Colonic mucosa (tissue), 4 donors: ENCODE results near the gene RPS26. TPM values are rescaled to one million over a fixed set of nuclear protein-coding genes. Genes with fewer than 3 reads are reported as not detected.

Source experiments
- DNase-seq: peaks from one replicate; pipeline ENCODE4 v3.0.0-alpha.2; 2020
- H3K27ac ChIP-seq: fragments of 200-600 bp; one replicate; pipeline ENCODE4 v1.8.0; 2021
- H3K27me3 ChIP-seq: fragments of 200-600 bp; one replicate; pipeline ENCODE4 v1.8.0; 2021
- H3K36me3 ChIP-seq: fragments of 200-600 bp; one replicate; pipeline ENCODE4 v1.8.0; 2021
- H3K4me1 ChIP-seq: fragments of 200-600 bp; one replicate; pipeline ENCODE4 v1.8.0; 2021; ENCODE audit warnings: mild to moderate bottlenecking
- H3K4me3 ChIP-seq: fragments of 200-600 bp; one replicate; pipeline ENCODE4 v1.8.0; 2021
- H3K9ac ChIP-seq, 2 donors: one replicate each; pipeline ENCODE4 v1.7.0; 2013; ENCODE audit warnings: control low read depth in 2 of 2, low read depth in 2 of 2, low read length in 2 of 2
- H3K9me3 ChIP-seq: fragments of 200-600 bp; one replicate; pipeline ENCODE4 v1.8.0; 2021
- intact Hi-C: fragments of 100-400 bp; cut with DNase I; formaldehyde crosslinking; loops from one replicate; pipeline ENCODE4 v1.14.1; 2022
- total RNA-seq, 2 donors: library from RNA; stranded (reverse); fragmentation: NEBNext Ultra II Directional in 1 of 2; extraction: Animal tissue kit (Norgen Biotek cat#: 25700) in 1 of 2; gene quantifications; one replicate each; pipeline ENCODE4 v1.2.1, GENCODE V29; 2021
- TF ChIP-seq, protein P1 (sequence below): fragments of 200-600 bp; IDR thresholded peaks from one replicate; pipeline ENCODE4 v1.8.0; 2022; ENCODE audit warnings: antibody characterized with exemption, mild to moderate bottlenecking
- donor health status: healthy.
- donor health status: DM: no; HTN: no; CAD: no.
- donor health status: DM: no; HTN: no; CAD: no.

Gene RPS26
- total RNA-seq, 2 donors from 2014 or later = 53.1 to 80.5 TPM

DNA sequence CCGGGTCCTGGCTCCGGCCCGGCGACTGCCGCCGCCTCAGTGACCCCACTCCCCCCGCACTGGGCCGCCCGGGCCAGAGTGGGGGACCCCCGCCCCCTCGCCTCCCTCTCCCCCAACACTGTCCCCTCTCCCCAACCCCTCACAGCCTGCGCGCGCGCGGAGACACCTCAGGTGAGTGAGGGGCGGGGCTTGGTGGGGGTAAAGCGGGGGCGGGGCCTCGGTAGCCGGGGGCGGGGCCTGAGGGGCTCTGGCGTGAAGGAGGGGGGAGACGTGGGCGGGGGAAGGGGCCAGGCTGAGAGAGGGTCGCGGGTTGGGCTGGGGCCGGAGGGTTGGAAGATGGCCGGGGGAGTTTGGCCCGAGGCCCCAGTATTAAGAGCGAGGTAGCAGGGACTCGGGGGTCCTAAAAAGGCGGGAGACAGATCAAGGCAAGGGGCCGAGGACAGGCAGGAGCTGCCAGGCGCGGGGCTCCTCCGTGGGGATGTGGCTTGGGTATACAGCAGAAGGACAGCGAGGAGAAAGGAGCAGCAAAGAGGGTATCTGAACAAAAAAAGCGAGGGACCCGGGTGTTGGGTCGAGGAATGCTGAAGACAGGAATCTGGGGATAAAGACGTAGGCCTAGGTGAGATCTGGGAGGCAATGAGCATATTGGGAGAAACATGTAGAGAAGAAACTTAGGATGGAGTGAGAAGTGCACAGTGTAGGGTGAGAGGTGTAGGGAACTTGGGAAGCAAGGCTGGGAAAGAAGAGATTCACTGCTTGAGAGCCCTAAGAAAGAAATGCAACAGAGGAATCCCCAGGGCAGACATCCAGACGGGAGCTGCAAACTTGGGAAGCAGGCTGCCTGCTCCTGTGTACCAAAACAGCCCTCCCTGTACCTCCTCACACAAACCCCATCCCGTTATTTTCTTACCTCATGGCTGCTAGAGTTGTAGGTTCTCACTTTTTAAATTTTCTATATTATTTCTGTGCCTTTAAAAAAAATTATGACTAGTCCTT lies 33.9 kb upstream of the RPS26 start:
- H3K4me1 ChIP-seq = peaks cover 2% of the 10 kb centered on the region
- no peaks in the 10 kb centered on the region for H3K27me3 ChIP-seq
- H3K9me3 ChIP-seq = no peaks in the 10 kb centered on the region
- no peaks in the 10 kb centered on the region for H3K36me3 ChIP-seq
- intact Hi-C loops = no loop called here
- peak overlapping the region; percentile 62 to 88 for H3K9ac ChIP-seq
- peak overlapping the region; percentile 87 for H3K27ac ChIP-seq
- peak overlapping the region; percentile 69 for H3K4me3 ChIP-seq
- TF ChIP-seq, protein P1, sequence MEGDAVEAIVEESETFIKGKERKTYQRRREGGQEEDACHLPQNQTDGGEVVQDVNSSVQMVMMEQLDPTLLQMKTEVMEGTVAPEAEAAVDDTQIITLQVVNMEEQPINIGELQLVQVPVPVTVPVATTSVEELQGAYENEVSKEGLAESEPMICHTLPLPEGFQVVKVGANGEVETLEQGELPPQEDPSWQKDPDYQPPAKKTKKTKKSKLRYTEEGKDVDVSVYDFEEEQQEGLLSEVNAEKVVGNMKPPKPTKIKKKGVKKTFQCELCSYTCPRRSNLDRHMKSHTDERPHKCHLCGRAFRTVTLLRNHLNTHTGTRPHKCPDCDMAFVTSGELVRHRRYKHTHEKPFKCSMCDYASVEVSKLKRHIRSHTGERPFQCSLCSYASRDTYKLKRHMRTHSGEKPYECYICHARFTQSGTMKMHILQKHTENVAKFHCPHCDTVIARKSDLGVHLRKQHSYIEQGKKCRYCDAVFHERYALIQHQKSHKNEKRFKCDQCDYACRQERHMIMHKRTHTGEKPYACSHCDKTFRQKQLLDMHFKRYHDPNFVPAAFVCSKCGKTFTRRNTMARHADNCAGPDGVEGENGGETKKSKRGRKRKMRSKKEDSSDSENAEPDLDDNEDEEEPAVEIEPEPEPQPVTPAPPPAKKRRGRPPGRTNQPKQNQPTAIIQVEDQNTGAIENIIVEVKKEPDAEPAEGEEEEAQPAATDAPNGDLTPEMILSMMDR = no peak
- DNase-seq = peak; percentile 80

DNA sequence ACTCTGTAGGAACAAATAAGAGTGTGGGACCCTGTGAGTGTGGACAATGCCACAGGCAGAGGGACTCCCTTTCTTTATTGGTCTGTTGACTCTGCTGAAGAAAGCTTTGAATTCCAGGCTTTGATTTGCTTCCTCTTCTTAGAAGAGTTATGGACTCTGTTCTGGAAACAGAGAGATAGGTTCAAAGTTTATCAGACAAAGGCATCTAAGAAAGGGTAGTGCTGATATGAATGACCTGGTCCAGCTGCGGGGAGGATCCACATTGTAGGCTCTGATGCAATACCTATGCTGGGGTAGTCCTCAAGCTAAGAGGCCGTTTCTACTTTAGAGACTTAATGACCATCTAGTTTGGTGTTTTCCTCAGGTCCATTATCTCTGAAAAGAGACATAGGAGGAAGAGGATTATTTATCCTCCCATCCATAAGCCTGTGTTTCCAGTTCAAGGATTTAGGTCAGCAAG lies 31.6 kb upstream of the RPS26 start:
- H3K9ac ChIP-seq = no peak overlapping the region
- TF ChIP-seq, protein P1 = no peak
- H3K27ac ChIP-seq = no peak overlapping the region
- intact Hi-C loops = no loop called here
- H3K36me3 ChIP-seq = no peaks in the 10 kb centered on the region
- DNase-seq = no peak
- no peaks in the 10 kb centered on the region for H3K9me3 ChIP-seq
- H3K4me3 ChIP-seq = no peak overlapping the region
- H3K27me3 ChIP-seq = no peaks in the 10 kb centered on the region
- peaks cover 12% of the 10 kb centered on the region for H3K4me1 ChIP-seq

DNA sequence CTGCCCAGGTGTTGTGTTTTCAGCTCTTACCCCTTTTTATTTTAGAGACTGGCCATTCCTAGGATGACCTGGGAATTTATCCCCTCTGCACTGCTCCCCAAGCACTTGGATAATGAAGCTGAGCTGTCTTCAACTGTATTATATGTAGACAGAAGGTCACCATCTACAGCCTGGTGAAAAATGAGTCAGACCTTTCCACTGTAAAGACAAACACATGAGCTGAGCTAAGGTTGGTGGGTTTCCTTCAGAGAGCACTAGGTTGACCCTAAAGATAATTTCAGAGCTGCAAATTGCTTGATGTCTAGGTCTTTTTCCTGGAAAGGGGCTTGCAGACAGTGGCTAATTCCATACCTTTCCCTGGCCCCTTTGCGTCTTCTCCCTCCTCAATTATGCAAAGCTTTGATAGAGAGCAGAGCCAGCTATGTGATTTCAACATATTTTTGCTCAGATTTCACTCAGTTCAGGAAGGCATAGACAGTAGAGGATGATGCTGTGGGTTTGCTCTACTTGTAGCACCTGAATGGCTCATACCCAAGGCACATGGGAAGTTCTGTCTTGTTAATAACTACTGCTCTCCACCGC lies 30.1 kb upstream of the RPS26 start:
- Histone ChIP-seq H3K4me3 (no peak overlapping the region), H3K27ac (no peak overlapping the region), H3K9ac (no peak overlapping the region), H3K27me3 (no peaks in the 10 kb centered on the region), H3K36me3 (no peaks in the 10 kb centered on the region), H3K9me3 (no peaks in the 10 kb centered on the region), H3K4me1 (peaks cover 12% of the 10 kb centered on the region)
- intact Hi-C loops = no loop called here
- DNase-seq = no peak
- TF ChIP-seq, protein P1 = no peak

DNA sequence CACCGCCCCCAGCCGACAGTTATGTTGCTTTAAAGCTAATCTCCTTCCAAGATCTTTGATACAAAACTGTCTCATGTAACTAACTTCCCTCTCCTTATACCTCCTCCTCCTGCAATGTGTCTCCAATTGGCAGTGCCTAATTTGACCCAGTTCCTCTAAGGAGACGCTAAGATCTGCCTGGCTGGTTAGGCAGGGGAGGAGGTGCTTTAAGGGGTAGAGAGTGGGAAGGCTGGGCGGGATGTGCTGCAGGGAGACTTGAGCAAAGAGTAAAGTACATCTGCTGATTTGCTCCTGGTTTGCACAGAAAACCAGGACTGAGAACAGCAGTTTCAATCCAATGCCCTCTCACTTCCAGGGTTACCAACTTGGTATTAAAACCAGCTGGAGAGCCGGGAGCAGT lies 28.2 kb upstream of the RPS26 start:
- TF ChIP-seq, protein P1 = no peak
- H3K36me3 ChIP-seq = no peaks in the 10 kb centered on the region
- H3K27me3 ChIP-seq = no peaks in the 10 kb centered on the region
- H3K9ac ChIP-seq = no peak overlapping the region
- no peak overlapping the region for H3K4me3 ChIP-seq
- peak; percentile 41 for DNase-seq
- intact Hi-C loops = no loop called here
- H3K4me1 ChIP-seq = peaks cover 12% of the 10 kb centered on the region
- no peak overlapping the region for H3K27ac ChIP-seq
- H3K9me3 ChIP-seq = no peaks in the 10 kb centered on the region

- Histone ChIP-seq H3K27ac (no peak overlapping the region), H3K4me3 (no peak overlapping the region), H3K4me1 (peaks cover 12% of the 10 kb centered on the region), H3K36me3 (no peaks in the 10 kb centered on the region), H3K9ac (no peak overlapping the region), H3K27me3 (no peaks in the 10 kb centered on the region), H3K9me3 (no peaks in the 10 kb centered on the region)
- TF ChIP-seq, protein P1 = no peak
- intact Hi-C loops = no loop called here
- peak; percentile 48 for DNase-seq
Measured at GRCh38 chr12:56014205-56014604, 27.5 kb upstream of the RPS26 start.
